Measurements from ENCODE around the gene LGALS8. TPM values are rescaled to one million over a fixed set of nuclear protein-coding genes. Genes with fewer than 3 reads are reported as not detected.

LGALS8 gene
- polyA plus RNA-seq, 1 donor from 2014 or later, result 23.7 TPM

DNA sequence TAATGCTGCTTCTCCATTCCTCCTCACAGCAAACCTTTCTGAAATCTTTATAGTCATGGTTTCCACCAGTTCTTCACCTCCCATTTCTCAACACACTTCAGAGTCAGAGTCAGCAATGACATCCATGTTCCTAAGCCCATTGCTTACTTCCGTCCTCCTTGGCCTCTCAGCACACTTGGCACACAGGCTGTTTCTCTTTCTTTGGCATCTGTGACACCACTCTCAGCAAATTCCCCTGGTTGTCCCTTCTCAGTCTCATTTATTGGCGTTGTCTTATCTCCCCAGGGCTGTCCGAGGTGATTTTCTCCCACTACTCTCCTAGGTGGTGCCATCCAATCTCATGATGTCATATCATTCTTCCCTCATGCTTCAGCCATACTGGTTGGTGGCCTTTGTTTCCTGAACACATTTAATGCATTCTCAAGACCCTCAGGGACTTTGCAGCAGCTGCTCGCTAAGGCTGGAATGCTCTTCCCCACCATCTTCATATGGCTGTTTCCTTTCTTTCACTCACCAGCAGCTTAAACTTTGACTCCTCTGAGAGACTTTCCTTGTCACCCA, 3.3 kb upstream of the LGALS8 start:
- Mint-ChIP-seq H3K36me3 (peaks cover 5% of the 10 kb centered on the region), H3K4me3 (peak overlapping the region in 1 of 4 donors; percentile 89), H3K4me1 (peaks cover 8 to 10% (median 9%) of the 10 kb centered on the region in 3 donors), H3K27me3 (peaks cover 2% of the 10 kb centered on the region), H3K9me3 (peaks cover 0 to 4% (median 0%) of the 10 kb centered on the region in 3 donors), H3K27ac (no peak overlapping the region)

DNA sequence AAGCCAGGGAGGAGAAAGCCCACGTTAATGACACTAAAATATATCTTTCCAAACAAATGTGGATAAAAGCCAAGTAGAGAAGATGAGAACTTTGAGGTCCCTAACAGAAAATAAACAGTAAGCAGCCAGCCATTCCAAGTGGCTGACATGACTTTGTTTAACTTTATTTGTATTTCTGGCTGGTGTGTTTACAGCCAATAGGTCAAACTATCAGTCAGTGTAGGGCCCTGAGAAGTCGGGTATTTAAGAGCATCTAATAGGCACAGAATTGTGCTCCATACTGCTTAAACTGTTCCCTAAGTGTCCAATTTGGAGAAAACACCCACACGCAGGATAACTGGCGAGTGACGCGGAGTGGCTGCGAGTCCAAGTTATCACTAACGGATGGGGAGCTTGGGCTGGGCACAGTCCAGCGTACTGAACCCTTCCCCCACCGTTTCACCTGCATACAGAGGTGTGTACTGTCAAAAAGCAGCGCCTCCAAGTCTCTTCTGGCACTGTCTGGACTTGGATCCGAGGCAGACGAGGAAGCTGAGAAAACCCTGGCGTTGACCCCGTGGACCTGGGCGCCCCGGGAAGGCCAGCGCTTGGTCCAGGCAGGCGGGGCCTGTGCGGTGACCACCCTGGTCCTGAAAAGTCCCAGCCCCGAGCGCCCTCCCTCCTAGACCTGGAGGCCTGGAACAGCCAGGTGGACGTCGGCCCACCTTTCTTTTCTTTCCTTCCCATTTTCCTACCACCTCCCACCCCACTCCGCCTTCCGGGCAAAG, 662 bp upstream of the LGALS8 start:
- Mint-ChIP-seq H3K9me3 (peaks cover 0 to 4% (median 0%) of the 10 kb centered on the region in 3 donors), H3K27me3 (no peaks in the 10 kb centered on the region), H3K36me3 (peaks cover 7% of the 10 kb centered on the region), H3K4me3 (peak overlapping the region; percentile 89 to 99 (median 92)), H3K27ac (peak overlapping the region; percentile 3 to 77 (median 61)), H3K4me1 (peaks cover 9 to 13% (median 11%) of the 10 kb centered on the region in 3 donors)

DNA sequence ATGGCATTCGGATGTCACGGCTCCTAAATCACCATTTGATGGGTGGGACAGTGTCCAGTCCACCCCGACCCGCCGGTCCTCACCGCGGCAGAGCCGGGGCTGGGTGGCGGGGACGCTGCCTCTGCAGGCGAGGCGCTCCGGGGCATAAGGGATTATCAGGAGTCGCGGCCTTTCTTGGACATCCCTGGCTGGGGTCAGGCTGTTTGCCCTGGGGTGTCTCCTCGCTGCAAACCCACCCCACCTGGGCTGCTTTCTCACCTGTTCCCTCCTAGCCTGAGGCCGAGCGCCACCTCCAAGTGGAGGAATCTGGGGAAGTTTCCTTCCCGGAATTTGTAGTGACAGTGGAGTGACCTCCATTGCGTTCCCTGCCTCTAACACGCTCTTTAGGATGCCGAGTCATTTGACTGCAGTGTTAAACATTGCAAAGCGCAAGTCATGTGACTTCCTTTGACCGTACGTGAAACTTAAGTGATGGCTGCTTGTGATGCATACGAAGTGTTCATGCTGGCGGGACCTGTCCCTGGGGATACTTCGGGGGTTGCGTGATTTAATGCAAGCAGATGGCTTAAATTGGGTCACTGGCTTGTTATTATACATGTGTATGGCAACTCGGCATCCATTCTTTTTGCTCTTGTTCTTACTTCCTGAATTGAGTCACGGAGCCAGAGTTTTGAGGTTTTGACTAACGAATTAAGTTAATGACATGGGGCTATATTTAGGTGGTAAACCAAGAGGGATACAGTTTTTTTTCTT, 536 bp downstream of the LGALS8 start:
- H3K4me3 Mint-ChIP-seq, result peak overlapping the region; percentile 89 to 99 (median 92)
- H3K9me3 Mint-ChIP-seq, result peaks cover 0 to 4% (median 0%) of the 10 kb centered on the region in 3 donors
- H3K4me1 Mint-ChIP-seq, result peaks cover 9 to 13% (median 11%) of the 10 kb centered on the region in 3 donors
- no peaks in the 10 kb centered on the region for H3K27me3 Mint-ChIP-seq
- peaks cover 7% of the 10 kb centered on the region for H3K36me3 Mint-ChIP-seq
- peak overlapping the region; percentile 77 to 93 (median 93) for H3K27ac Mint-ChIP-seq

DNA sequence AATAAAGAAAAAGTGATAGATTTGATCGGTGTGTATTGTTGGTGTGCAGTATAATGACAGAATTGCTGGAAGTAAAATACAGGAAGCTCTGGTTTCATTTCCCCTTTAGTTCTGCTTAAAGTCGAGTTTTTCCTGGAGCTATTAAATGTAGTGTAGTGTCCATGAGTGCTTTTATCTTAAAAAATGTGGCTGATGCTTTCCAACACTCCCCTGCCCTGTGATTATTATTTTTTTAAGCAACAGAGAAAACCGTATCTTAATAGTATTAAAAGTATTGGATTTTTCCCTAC, 1.1 kb downstream of the LGALS8 start:
- Mint-ChIP-seq H3K36me3 (peaks cover 7% of the 10 kb centered on the region), H3K27ac (peak overlapping the region; percentile 77 to 93 (median 93)), H3K4me1 (peaks cover 9 to 13% (median 11%) of the 10 kb centered on the region in 3 donors), H3K27me3 (no peaks in the 10 kb centered on the region), H3K9me3 (peaks cover 0 to 4% (median 0%) of the 10 kb centered on the region in 3 donors), H3K4me3 (peak overlapping the region; percentile 89 to 99 (median 92))

DNA sequence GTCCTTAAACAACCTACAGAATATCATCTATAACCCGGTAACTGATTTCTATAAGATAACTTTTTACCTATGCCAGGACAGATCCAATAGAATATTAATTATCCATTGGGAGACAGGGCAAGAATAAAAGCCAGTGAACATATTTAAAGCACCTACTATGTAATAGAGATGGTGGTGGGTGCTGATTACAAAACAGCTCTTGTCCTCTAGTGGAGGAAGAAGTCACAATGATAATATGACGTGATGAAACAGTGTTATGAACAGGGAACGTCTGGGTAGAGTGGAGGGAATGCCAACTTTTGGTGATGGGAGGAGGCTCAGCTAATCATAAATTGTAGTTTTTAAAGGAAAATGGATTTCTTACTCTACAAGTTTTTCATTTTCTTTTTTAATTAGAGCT, 2.3 kb downstream of the LGALS8 start:
- H3K4me1 Mint-ChIP-seq, result peaks cover 19 to 24% (median 20%) of the 10 kb centered on the region in 3 donors
- peak overlapping the region in 2 of 4 donors; percentile 19 to 52 for H3K4me3 Mint-ChIP-seq
- peaks cover 0 to 3% (median 0%) of the 10 kb centered on the region in 3 donors for H3K9me3 Mint-ChIP-seq
- H3K27me3 Mint-ChIP-seq, result no peaks in the 10 kb centered on the region
- peaks cover 7% of the 10 kb centered on the region for H3K36me3 Mint-ChIP-seq
- H3K27ac Mint-ChIP-seq, result peak overlapping the region in 1 of 3 donors; percentile 17

DNA sequence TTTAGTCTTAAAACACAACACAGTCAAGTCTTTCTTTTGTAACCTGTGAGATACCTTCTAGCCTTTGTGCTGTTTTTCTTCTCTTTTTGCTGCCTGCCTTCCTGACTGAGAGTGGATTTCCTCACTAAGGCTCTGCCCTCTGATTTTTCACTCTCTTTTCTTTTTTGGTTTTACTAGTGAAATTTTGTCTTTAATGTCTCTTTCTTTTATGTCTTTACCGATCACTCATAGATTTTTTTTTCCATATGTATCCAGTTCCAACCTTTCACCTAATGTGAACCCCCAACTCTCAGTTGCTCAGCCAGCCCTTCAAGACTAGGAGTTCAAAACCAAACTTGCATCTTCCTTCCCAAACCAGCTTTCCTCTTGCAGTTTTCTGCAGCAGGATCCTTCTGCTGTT, 6.5 kb downstream of the LGALS8 start:
- Mint-ChIP-seq H3K4me1 (peaks cover 20 to 30% (median 25%) of the 10 kb centered on the region in 3 donors), H3K4me3 (peak overlapping the region in 3 of 4 donors; percentile 11 to 66 (median 50)), H3K36me3 (peaks cover 14% of the 10 kb centered on the region), H3K27ac (peak overlapping the region in 1 of 3 donors; percentile 35), H3K27me3 (no peaks in the 10 kb centered on the region), H3K9me3 (no peaks in the 10 kb centered on the region)

DNA sequence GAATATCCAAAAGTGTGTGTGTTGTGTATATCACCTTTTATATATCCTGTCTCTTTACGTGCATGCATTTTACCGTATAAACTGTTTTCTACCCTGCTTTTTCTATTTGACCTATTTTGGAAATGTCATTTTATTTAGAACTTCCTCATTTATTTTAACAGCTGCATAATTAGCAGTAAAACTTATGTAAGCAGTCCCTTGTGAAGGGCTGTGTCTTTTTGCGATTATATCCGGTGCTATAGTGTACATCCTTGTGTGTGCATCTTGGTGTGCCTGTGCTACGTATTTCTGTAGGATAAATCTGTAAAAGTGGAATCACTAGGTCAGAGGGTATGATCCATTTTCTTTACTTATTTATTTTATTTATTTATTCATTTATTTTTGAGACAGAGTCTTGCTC, 7.2 kb downstream of the LGALS8 start:
- no peaks in the 10 kb centered on the region for H3K9me3 Mint-ChIP-seq
- H3K27ac Mint-ChIP-seq, result no peak overlapping the region
- H3K27me3 Mint-ChIP-seq, result no peaks in the 10 kb centered on the region
- peaks cover 16% of the 10 kb centered on the region for H3K36me3 Mint-ChIP-seq
- H3K4me1 Mint-ChIP-seq, result peaks cover 20 to 30% (median 25%) of the 10 kb centered on the region in 3 donors
- H3K4me3 Mint-ChIP-seq, result no peak overlapping the region

DNA sequence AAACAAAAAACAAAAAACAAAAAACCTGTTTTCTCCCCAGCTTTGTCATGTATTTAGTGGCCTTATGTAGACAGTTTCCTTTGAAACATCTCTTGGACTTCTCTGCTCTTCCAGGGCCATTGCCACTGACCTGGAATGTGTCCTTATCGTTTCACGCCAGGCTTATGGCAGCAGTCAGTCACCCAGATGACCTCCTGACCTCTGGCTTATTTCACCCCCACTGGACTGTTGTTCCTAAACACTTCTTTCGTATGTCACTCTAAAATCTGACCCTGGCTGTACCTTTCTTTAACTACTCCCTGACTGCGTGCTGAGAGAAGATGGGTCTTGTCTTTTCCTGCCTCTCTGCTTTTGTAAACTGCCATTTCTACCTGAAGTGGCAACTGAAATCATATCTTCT, 9.1 kb downstream of the LGALS8 start:
- no peaks in the 10 kb centered on the region for H3K9me3 Mint-ChIP-seq
- peaks cover 19 to 27% (median 23%) of the 10 kb centered on the region in 3 donors for H3K4me1 Mint-ChIP-seq
- H3K27me3 Mint-ChIP-seq, result no peaks in the 10 kb centered on the region
- H3K4me3 Mint-ChIP-seq, result peak overlapping the region in 1 of 4 donors; percentile 40
- no peak overlapping the region for H3K27ac Mint-ChIP-seq
- H3K36me3 Mint-ChIP-seq, result peaks cover 15% of the 10 kb centered on the region

DNA sequence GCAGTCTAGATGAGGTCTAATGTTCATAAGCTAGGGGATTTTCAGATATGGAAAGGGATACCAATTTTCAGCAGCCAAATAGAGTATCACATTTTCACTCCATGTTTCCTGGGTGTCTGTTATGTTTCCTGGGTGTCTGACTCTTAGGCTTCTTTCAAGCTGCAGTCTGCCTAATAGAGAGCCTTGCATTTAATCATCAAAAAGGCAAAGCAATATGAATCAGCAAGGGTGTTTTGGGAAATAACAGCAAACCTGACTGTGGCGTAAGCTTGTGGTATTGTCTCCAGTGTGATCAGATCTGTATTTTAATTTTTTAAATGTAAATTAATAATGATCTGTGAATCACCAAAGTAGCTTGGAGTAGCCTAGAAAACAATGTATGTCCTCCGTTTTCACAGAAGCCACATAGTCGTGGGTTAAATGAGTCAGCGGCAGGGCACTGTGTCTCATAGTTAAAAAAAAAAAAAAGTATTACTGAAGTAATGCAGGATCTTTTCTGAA, 10.4 kb downstream of the LGALS8 start:
- H3K36me3 Mint-ChIP-seq, result peaks cover 20% of the 10 kb centered on the region
- H3K27ac Mint-ChIP-seq, result peak overlapping the region in 1 of 3 donors; percentile 47
- H3K4me1 Mint-ChIP-seq, result peaks cover 19 to 27% (median 23%) of the 10 kb centered on the region in 3 donors
- no peaks in the 10 kb centered on the region for H3K9me3 Mint-ChIP-seq
- H3K27me3 Mint-ChIP-seq, result no peaks in the 10 kb centered on the region
- H3K4me3 Mint-ChIP-seq, result peak overlapping the region in 1 of 4 donors; percentile 21

DNA sequence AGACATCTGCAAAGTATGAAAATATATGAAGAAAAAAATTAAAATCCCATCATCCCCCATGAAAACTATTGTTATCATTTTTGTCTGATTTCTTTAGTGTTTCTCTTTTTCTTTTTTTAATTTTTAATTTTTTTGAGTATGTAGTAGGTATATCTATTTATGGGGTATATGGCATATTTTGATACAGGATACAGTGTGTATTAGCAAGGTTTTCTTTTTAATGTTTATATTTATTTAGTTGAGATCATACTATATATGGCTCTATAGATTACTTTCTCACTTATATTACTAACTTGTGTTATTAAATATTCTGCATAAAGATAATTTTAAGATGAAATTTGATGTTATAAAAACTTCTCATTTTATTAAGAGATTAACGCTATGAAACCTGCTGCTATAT, 11.4 kb downstream of the LGALS8 start:
- Mint-ChIP-seq H3K36me3 (peaks cover 22% of the 10 kb centered on the region), H3K9me3 (no peaks in the 10 kb centered on the region), H3K27ac (no peak overlapping the region), H3K4me1 (peaks cover 18 to 25% (median 22%) of the 10 kb centered on the region in 3 donors), H3K27me3 (no peaks in the 10 kb centered on the region), H3K4me3 (no peak overlapping the region)

DNA sequence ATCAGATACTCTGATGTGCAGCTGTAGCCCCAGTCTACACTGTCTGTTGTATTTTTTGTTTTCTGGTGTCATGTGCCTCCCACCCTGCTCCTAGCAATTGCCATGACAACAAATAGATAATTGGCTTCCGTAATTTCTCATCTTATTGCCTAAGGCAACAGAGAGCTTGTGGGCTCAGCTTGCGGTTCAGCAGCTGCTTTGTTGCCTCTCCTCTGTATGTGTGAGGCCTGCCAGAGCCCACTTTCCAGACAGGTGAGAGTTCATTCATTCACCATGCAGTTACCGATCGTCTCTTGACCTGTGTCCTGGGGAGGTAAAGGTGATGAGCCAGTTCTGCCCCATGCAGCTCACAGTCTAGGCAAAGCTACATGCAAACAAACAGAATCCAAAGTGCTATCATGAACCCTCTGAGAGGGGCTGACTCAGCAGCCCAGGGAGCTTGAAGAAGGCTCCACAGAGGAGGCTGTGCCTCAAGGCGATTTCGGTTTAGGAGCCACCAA, 11.9 kb downstream of the LGALS8 start:
- Mint-ChIP-seq H3K27ac (peak overlapping the region in 1 of 3 donors; percentile 67), H3K9me3 (no peaks in the 10 kb centered on the region), H3K4me1 (peaks cover 14 to 20% (median 17%) of the 10 kb centered on the region in 3 donors), H3K36me3 (peaks cover 23% of the 10 kb centered on the region), H3K27me3 (no peaks in the 10 kb centered on the region), H3K4me3 (no peak overlapping the region)

DNA sequence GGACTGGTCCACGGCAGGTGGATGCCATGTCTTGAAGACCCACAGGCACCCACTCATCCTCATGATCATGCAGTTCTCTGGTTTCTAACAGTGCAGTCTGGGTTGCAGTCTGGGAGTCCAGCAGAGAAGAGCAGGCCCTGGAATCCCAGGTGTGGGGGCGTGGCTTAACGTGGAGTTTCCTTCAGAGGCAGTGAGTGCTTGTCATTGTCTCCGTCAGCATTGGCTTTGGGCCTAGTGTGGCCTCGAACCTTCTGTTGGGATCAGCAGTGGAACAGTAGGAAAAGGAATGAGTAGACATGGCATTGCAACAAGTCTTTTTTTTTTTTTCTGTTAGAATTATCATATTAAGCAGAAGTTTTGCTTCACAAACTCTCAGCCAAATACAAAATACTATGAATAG, 12.8 kb downstream of the LGALS8 start:
- H3K9me3 Mint-ChIP-seq, result no peaks in the 10 kb centered on the region
- H3K27me3 Mint-ChIP-seq, result no peaks in the 10 kb centered on the region
- peaks cover 9 to 14% (median 12%) of the 10 kb centered on the region in 3 donors for H3K4me1 Mint-ChIP-seq
- H3K4me3 Mint-ChIP-seq, result no peak overlapping the region
- H3K27ac Mint-ChIP-seq, result no peak overlapping the region
- H3K36me3 Mint-ChIP-seq, result peaks cover 22% of the 10 kb centered on the region

DNA sequence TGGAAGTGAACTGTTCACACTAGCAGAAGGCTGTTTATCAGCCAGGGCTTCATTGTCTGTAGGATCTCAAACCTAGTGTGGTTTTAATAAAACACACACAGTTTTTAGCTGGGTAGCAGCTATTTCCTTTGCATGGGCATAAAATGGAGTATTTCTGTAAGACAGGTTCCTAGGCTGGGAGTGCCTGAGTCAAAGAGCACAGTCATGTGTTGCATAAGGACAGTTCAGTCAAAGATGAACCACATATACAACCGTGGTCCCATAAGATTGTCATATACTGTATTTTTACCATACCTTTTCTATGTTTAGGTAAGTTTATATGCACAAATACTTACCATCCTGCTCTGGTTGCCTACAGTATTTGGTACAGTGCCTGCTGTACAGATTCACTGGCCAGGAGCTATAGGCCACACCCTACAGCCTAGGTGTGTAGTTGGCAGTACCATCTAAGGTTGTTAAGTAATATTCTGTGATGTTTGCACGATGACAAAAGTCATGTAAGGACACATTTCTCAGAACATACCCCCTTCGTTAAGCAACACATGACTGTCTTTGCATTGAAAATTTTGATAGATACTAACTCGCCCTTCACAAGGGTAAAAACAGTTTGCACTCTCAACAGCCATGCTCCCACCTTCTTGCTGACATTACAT, 17.2 kb downstream of the LGALS8 start:
- H3K9me3 Mint-ChIP-seq, result no peaks in the 10 kb centered on the region
- H3K27me3 Mint-ChIP-seq, result no peaks in the 10 kb centered on the region
- H3K36me3 Mint-ChIP-seq, result peaks cover 20% of the 10 kb centered on the region
- no peak overlapping the region for H3K27ac Mint-ChIP-seq
- H3K4me3 Mint-ChIP-seq, result no peak overlapping the region
- peaks cover 3 to 6% (median 5%) of the 10 kb centered on the region in 3 donors for H3K4me1 Mint-ChIP-seq

DNA sequence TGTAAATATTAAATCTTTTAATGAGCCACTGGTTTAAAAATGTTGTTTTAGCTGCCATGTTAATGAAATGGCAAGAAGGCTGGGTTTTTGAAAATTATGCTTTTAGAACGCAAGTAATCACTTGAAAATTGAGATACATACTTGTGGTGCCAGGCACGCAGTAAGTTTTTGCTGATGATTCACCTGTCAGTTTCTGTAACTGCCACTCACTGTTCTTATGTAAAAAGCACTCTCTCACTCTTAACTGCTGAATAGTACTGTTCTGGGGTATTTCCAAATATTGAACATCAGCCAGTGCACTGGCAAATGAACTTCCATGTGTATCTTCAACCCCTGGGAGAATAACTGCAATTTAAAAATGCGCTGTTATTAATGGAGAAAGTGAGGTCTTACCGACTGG, 17.9 kb downstream of the LGALS8 start:
- Mint-ChIP-seq H3K9me3 (no peaks in the 10 kb centered on the region), H3K4me3 (no peak overlapping the region), H3K36me3 (peaks cover 20% of the 10 kb centered on the region), H3K27ac (no peak overlapping the region), H3K27me3 (no peaks in the 10 kb centered on the region), H3K4me1 (peaks cover 9 to 12% (median 12%) of the 10 kb centered on the region in 3 donors)

Data from IgD-negative memory B cell (primary cell).